Measurements from ENCODE around the gene ZNF99.
"Not testable (repeated sequence)": the region's sequence is repeated elsewhere in the genome, so short reads cannot be mapped to it uniquely, and the experiment has no call there.

Gene ZNF99

GRCh38 chr19:22702661-22703060, 81.3 kb downstream of the ZNF99 start:
- peaks cover 13% of the 10 kb centered on the region for H3K36me3 Mint-ChIP-seq (ENCODE audit: low read depth)
- H3K4me1 Mint-ChIP-seq, H3K27ac Mint-ChIP-seq, ATAC-seq, H3K27me3 Mint-ChIP-seq, DNase-seq, H3K4me3 Mint-ChIP-seq: not testable (repeated sequence)
- H3K9me3 Mint-ChIP-seq = peaks cover 21% of the 10 kb centered on the region
